HepG2 (cell line): ENCODE measurements around the gene LYPD6B.

ENCODE experiments used
- CTCF ChIP-seq: sonication (generic); formaldehyde crosslinking; IDR thresholded peaks from 2 replicates; pipeline ENCODE4 v1.5.0; 2020; ENCODE audit warnings: mild to moderate bottlenecking, missing genetic modification reagents, moderate library complexity
- HNRNPUL1 ChIP-seq: fragments of 200-400 bp; formaldehyde crosslinking; IDR thresholded peaks from 2 replicates; pipeline ENCODE4 v1.6.1; 2017; ENCODE audit warnings: low read depth, mild to moderate bottlenecking, low read length, moderate library complexity
- POLR2AphosphoS5 ChIP-seq: IDR thresholded peaks from 2 replicates; pipeline ENCODE4 v1.6.1; 2012; ENCODE audit warnings: low read depth, low read length
- RELA ChIP-seq: sonication (generic); formaldehyde crosslinking; IDR thresholded peaks from 2 replicates; pipeline ENCODE4 v1.4.0; 2020; ENCODE audit warnings: missing genetic modification reagents
- TEAD2 ChIP-seq: sonication (generic); formaldehyde crosslinking; IDR thresholded peaks from 2 replicates; pipeline ENCODE4 v1.9.0; 2021; ENCODE audit warnings: missing genetic modification reagents
- ZNF281 ChIP-seq: sonication (generic); formaldehyde crosslinking; IDR thresholded peaks from 2 replicates; pipeline ENCODE4 v1.4.0; 2020; ENCODE audit warnings: missing genetic modification reagents, borderline replicate concordance
- ZNF335 ChIP-seq: sonication (generic); formaldehyde crosslinking; IDR thresholded peaks from 2 replicates; pipeline ENCODE4 v1.4.0; 2020; ENCODE audit warnings: missing genetic modification reagents

GRCh38 chr2:149082735-149083134, 44.2 kb downstream of the LYPD6B start:
- TF ChIP-seq CTCF (CRISPR knock-in tag) (no peak), POLR2AphosphoS5 (no peak), RELA (CRISPR knock-in tag) (no peak), ZNF335 (CRISPR knock-in tag) (no peak), ZNF281 (CRISPR knock-in tag) (no peak), TEAD2 (CRISPR knock-in tag) (no peak), HNRNPUL1 (no peak)
